Cortex of kidney (tissue), 1 donor: ENCODE results near the gene ZNF367.
A peak's percentile ranks its signal among the peaks of the same experiment; 100 is the strongest.

Source experiments
- DNase-seq: peaks from one replicate; lab custom pipeline; 2025; lab: John Stamatoyannopoulos, UW

Gene ZNF367

GRCh38 chr9:96418083-96418919 lies at the start of gene ZNF367:
ZNF367 (minus strand) TSS chr9:96418370; CDS start chr9:96418032, 338 bp downstream.
- peak; percentile 82 for DNase-seq

GRCh38 chr9:96467784-96468183 lies 49.6 kb upstream of the ZNF367 start:
- DNase-seq: no peak

DNA sequence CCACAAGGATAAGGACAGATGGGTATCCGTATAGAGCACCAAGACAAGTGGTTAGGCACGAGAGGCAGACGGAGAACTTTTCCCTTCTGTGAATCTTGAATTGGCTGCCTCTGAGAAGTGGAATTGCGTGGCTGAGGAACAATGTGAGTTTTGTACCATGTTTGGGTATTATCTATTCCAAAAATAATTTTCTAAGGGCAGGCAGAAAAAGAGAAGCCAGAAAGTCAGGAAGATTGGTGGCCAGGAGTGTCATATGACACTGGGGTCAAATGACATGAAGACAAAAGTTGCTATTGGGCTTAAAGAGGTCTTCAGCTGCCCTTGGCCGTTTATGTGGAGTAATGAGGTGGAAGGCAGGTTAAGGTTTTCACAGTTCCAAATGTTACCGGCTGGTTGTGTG lies 46.3 kb upstream of the ZNF367 start:
- DNase-seq: no peak

- DNase-seq: no peak
Observed at GRCh38 chr9:96462541-96462940, 44.4 kb upstream of the ZNF367 start.

DNA sequence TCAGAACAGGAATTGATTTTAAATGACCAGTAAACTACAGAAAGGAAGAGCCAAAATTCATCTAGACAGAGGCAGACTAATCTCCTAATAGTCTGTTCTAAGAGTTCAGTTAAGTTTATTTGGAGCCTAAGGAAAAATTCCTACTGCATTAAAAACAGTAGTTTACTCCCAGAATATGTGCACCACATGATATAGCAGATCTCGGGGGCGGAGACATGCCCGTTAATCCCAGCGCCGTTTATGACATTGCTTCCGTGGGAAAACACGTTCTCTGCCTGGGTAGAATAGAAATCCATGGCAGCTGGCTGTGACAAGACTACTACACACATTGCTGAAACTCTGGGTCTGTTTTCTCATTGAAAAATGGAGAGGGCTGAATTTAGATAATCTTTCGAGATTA lies 43.2 kb upstream of the ZNF367 start:
- no peak for DNase-seq

DNA sequence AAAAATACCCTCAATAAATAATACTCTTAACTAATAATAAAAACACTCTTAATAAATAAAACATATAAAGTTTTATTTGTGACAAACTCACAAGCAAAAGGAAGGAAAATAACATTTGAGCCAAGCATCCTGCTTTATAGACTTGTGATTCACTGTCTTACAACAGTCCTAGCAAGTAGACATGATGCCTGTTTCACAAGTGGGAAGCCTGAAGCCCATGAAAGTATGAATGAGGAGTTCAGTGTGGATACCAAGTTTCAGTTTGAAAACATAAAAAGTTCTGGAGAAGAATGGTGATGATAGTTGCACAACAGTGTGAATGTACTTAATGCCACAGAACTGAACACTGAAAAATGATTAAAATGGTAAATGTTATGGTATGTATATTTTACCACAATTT lies 42.7 kb upstream of the ZNF367 start:
- no peak for DNase-seq

- DNase-seq: no peak
Observed at GRCh38 chr9:96460470-96460869, 42.3 kb upstream of the ZNF367 start.

- no peak for DNase-seq
Observed at GRCh38 chr9:96459268-96460007, 41.3 kb upstream of the ZNF367 start.

DNA sequence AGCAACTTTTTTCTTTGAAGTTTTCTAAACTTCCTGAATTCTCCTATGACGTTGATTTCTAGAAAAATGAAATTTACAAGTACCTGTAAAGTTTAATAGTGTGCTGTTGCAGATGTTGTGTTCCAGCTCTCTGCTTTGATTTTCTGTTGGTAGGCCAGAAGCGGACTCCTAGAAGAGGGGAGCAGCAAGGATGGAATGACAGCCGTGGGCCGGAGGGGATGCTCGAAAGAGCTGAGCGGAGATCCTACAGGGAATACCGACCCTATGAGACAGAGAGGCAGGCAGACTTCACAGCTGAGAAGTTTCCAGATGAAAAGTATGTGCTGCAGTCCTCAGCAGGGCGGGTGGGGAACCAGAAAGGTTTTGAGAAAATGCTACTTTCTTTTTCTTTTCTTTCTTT lies 40.1 kb upstream of the ZNF367 start:
- no peak for DNase-seq

DNA sequence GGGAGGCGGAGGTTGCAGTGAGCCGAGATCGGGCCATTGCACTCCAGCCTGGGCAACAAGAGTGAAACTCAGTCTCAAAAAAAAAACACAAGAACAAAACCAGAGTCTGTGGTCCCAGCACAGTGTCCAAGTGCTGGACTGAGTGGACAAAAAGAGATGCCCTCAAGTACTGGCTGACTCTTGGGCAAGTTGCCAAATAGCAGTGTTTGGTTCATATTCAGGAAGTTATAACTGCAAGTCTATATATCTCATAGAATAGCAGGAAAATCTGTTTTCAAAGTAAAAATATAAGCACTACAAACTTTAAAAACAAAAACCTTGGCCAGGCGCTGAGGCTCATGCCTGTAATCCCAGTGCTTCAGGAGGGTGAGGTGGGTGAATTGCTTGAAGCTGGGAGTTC lies 39.1 kb upstream of the ZNF367 start:
- no peak for DNase-seq

DNA sequence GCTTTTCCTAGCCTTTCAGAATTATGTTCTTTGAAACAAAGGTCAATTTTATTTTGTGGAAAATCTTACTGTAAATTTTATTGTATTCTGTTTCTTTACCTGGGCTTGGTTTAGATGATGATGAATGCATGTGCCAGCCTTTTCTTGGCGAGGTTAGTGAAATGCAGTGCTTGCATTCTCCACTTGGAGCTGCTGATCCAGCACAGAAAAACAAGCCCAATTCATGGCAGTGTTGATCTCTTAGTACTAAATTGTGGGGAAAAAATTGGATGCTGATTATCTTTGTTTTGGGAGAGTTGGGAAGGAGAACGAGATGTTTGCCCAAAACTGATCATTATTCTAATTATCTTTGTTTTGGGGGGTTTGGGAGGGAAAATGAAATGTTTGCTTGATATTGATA lies 35.5 kb upstream of the ZNF367 start:
- DNase-seq: no peak

GRCh38 chr9:96450613-96451528 lies 32.7 kb upstream of the ZNF367 start:
- DNase-seq: no peak

- peak; percentile 23 for DNase-seq
Observed at GRCh38 chr9:96449845-96450612, 31.9 kb upstream of the ZNF367 start, which contains the start of gene HABP4. HABP4 (plus strand) TSS chr9:96450169; CDS start chr9:96450280, 111 bp downstream.

DNA sequence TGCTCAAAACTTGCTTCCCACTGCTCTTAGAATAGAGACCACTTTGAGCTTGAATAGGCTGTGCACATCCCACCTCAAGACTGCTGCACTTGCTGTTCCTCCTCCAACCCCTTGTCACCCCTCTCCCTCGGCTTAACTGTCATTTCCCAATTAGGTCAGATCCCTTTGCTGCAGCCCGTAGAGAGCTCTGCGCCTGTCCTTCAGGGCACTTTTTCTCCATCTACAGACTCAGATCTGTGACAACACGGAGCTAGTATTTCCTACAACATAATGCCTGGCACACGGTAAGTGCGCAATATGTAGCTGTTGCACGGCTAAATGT lies 31.3 kb upstream of the ZNF367 start:
- no peak for DNase-seq

DNA sequence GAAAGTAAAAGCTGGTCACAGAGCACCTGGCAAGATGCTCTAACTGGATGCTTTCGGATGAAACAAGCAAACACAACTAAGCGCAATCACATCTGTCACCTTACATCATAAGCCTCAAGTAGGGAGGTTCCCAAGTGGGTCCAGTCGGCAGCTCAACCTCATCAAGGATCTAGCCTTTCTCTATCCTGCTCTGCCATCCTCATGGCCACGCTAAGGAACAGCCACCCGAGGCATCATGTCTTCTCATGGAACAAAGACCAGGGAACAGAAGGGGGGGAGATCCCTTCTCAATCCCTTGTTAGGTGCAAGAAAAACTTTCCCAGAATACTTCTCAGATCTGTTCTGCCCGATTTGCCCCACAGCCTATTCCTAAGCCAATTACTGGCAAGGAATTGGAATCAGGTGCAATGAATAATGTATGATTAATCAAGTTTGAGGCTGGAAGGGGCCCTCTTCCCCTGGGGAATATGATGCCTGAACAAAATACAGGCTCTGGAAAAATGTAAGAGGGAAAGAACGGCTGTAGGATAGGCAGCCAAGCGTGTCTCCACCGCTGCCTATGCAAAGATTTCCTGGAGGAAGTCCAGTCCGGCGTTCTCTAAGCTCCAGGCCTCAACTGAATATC lies 30.5 kb upstream of the ZNF367 start:
- DNase-seq: no peak

- DNase-seq: no peak
Observed at GRCh38 chr9:96447406-96447805, 29.2 kb upstream of the ZNF367 start.

DNA sequence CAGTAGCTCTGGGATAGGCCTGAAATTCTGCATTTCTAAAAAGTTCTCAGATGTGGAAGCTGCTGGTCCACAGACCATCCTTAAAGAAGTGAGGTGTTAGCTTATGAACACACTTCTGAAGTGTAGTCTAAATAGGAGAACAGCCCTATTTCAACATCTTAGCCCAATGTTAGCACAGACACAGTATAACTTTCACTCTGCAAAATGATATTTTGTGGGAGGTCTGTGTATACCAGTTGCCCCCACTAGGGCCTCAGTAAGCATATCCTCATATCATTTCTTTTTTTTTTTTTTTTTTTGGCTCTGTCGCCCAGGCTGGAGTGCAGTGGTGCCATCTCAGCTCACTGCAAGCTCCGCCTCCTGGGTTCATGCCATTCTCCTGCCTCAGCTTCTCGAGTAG lies 24.3 kb upstream of the ZNF367 start:
- DNase-seq: no peak

GRCh38 chr9:96441798-96442445 lies 23.8 kb upstream of the ZNF367 start:
- DNase-seq: no peak

GRCh38 chr9:96440671-96441199 lies 22.6 kb upstream of the ZNF367 start:
- DNase-seq: no peak

GRCh38 chr9:96437454-96437853 lies 19.3 kb upstream of the ZNF367 start:
- DNase-seq: no peak
